ENCODE data around the gene UCK2. TPM values are rescaled to one million over a fixed set of nuclear protein-coding genes. Genes with fewer than 3 reads are reported as not detected.

UCK2 gene
- total and polyA plus RNA-seq, 2 of the 8 experiments (the other 6 are each of a cell fraction or from before 2014, with no cell fraction given), result 103 to 109 TPM

GRCh38 chr1:165936542-165936941, 109.1 kb downstream of the UCK2 start (continued):
- no peak for TF ChIP-seq SP2 (IDR thresholded peaks at IDR 0.05; ENCODE audit: low read length)

Data from H1 (cell line).